D341Med (cell line): ENCODE results near the gene BUB1.
"Not testable (repeated sequence)": the region's sequence is repeated elsewhere in the genome, so short reads cannot be mapped to it uniquely, and the experiment has no call there.

ENCODE experiments used
- DNase-seq: peaks from one replicate; pipeline ENCODE4 v3.0.0; 2012; ENCODE audit warnings: low spot score

Gene BUB1

DNA sequence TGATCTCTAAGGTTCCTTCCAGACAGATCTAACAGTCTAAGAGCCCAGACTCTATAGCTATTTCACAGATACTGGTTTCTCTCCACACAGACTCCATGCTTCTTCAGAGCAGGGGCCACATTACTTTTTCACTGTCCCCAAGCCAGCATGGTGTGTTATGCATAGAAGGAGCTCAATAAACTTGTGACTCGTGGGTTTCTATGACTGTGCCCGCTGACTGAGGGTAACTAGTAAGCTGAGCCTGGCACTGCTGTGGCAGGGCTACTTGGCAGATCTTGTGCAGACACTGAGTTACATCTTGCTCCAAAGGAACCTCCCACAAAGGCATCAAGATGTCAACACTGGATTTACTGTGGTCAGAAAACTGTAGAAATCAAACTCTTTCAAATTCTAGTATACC lies 85.9 kb downstream of the BUB1 start:
- DNase-seq = not testable (repeated sequence)

GRCh38 chr2:110589677-110590330 lies 88.1 kb downstream of the BUB1 start:
- DNase-seq = not testable (repeated sequence)

DNA sequence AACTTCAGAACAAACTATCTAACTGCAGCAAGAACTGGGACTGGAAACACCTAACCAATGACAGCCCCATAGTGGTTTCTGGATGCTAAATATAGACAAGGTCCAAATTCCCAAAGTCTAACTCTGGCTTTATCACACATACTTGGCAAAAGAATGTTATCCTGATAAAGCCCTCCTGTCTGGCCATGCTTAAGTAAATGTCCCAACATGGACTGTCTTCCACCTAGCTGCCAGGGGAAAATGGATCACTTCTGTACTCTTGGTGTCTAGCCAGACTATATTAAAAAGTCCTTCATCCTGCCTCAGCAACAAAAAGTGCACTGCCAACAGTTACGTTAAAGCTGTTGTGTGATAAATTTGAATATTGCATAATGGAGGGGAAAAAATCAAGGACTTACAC lies 89.3 kb downstream of the BUB1 start:
- DNase-seq = not testable (repeated sequence)
